Sigmoid colon (tissue), 7 donors: ENCODE results near the gene RBM38. TPM values are rescaled to one million over a fixed set of nuclear protein-coding genes. Genes with fewer than 3 reads are reported as not detected.

Experiments used
- DNase-seq: peaks from one replicate; pipeline ENCODE4 v3.0.0-alpha.2; 2019
- H3K27ac ChIP-seq, 4 donors: fragments of 200-600 bp; sonication (generic); one replicate each; pipeline ENCODE4 v1.5.1; 2016 to 2019; ENCODE audit warnings: mild to moderate bottlenecking in 1 of 4
- H3K27me3 ChIP-seq, 3 donors: fragments of 200-600 bp; sonication (generic); one replicate each; pipeline ENCODE4 v1.5.1; 2019; ENCODE audit warnings: mild to moderate bottlenecking in 1 of 3
- H3K36me3 ChIP-seq, 4 donors: fragments of 200-600 bp; sonication (generic); one replicate each; pipeline ENCODE4 v1.5.1; 2016 to 2019
- H3K4me1 ChIP-seq, 4 donors: fragments of 200-600 bp; sonication (generic); one replicate each; pipeline ENCODE4 v1.5.1; 2017 to 2019
- H3K4me3 ChIP-seq, 4 donors: fragments of 200-600 bp; sonication (generic); one replicate each; pipeline ENCODE4 v1.5.1; 2017 to 2019; ENCODE audit warnings: mild to moderate bottlenecking in 2 of 4, moderate library complexity in 1 of 4
- H3K9me3 ChIP-seq, 4 donors: fragments of 200-600 bp in 3 of 4; sonication (generic) in 3 of 4; one replicate each; pipeline versions ENCODE4 v1.5.1 to v1.6.1; 2013 to 2019
- EP300 ChIP-seq, 4 donors: sonication (generic); formaldehyde crosslinking; IDR thresholded peaks; one replicate each; pipeline ENCODE4 v1.6.1; 2017; ENCODE audit warnings: antibody characterized with exemption in 4 of 4
- POLR2A ChIP-seq, 2 donors: fragments of 450-650 bp; IDR thresholded peaks; one replicate each; pipeline ENCODE4 v1.6.1; 2016; ENCODE audit warnings: antibody characterized with exemption in 2 of 2, mild to moderate bottlenecking in 2 of 2, moderate library complexity in 2 of 2
- POLR2AphosphoS5 ChIP-seq, 4 donors: sonication (generic); formaldehyde crosslinking; IDR thresholded peaks; one replicate each; pipeline ENCODE4 v1.6.1; 2017; ENCODE audit warnings: antibody characterized with exemption in 4 of 4
- WGBS, 2 donors: extraction: QIAGEN DNeasy Blood & Tissue Kit; methylation state at CpG; one replicate each; pipeline ENCODE4 v1.1.7; 2013; 5-methylcytosine and 5-hydroxymethylcytosine counted together
- intact Hi-C: fragments of 100-400 bp; cut with DNase I; formaldehyde crosslinking; loops from one replicate; pipeline ENCODE4 v1.15.1; 2023
- polyA plus RNA-seq, 3 donors: library from polyadenylated mRNA; stranded (reverse); fragments of 200-250 nt; gene quantifications; one replicate each; pipeline ENCODE4 v1.2.3, GENCODE V29; 2013
- total RNA-seq, 4 donors: library from RNA; depleted of rRNA; stranded (reverse); fragments of >200 nt; gene quantifications; one replicate each; pipeline ENCODE4 v1.1.0, GENCODE V29; 2016
- TF ChIP-seq, protein P1 (sequence below), 4 experiments: fragments of 450-650 bp in 3 of 4; fragments of 200-600 bp in 1 of 4; IDR thresholded peaks; one replicate each; pipeline ENCODE4 v1.5.1; 2016 to 2019; ENCODE audit warnings: antibody characterized with exemption in 4 of 4, mild to moderate bottlenecking in 3 of 4, moderate library complexity in 2 of 4
- donor health status: healthy with polysubstance abuse.
- donor health status: Bipolar disorder and iron deficiency.
- donor health status: healthy.

The RBM38 gene
- total and polyA plus RNA-seq, 7 donors = 31.4 to 94.2 (median 59.9) TPM

DNA sequence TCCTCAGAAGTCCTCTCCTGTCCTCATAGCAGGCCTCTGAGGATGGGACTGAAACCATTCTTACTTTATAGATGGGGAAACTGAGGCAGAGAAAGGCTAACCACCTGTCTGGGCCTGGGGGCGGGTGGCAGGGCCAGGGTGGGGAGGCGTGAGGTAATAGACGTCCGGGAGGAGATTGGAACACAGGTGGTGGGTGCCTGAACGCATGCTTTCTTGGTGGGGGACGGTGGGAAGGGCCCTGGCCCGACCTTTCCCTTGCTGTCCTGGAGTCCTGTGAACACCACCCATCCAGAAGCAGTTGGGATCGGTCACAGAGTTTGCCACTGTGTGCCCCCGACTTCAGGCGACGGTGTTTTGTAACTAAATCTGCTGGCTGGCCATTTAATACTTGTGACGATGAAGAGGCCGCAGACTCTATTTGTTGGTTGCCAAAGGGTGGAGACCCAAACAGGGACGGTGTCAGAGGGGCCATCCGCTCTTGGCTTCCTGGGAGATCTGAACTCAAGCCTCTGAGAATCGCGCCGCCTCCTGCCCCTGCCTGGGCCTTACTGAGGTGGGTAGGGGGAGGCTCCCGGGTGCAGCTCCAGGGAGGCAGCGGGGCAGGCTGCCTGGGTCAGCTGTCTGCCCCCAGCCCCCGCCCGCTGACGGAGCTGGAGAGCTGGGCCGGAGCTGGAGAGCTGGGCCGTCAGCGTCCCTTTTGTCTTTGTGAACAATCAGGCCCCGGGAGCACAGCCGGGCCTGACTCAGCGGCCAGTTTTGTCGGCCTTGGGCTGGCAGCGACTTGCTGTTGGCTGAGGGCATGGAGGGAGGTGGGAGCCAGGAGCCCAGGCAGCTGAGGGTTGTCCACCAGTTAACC is 4.1 kb downstream of the RBM38 start:
- H3K36me3 ChIP-seq = peaks cover 0 to 38% (median 13%) of the 10 kb centered on the region in 4 donors
- 81 to 83% methylated on average over 31 of the region's 31 CpGs for WGBS, 2 donors
- no peaks in the 10 kb centered on the region for H3K9me3 ChIP-seq
- intact Hi-C loops = no loop called here
- H3K27me3 ChIP-seq = no peaks in the 10 kb centered on the region
- H3K4me3 ChIP-seq = peak overlapping the region in 3 of 4 donors; percentile 92 to 96 (median 96)
- peaks cover 0 to 91% (median 83%) of the 10 kb centered on the region in 4 donors for H3K4me1 ChIP-seq
- DNase-seq = peak; percentile 93
- TF ChIP-seq, protein P1, sequence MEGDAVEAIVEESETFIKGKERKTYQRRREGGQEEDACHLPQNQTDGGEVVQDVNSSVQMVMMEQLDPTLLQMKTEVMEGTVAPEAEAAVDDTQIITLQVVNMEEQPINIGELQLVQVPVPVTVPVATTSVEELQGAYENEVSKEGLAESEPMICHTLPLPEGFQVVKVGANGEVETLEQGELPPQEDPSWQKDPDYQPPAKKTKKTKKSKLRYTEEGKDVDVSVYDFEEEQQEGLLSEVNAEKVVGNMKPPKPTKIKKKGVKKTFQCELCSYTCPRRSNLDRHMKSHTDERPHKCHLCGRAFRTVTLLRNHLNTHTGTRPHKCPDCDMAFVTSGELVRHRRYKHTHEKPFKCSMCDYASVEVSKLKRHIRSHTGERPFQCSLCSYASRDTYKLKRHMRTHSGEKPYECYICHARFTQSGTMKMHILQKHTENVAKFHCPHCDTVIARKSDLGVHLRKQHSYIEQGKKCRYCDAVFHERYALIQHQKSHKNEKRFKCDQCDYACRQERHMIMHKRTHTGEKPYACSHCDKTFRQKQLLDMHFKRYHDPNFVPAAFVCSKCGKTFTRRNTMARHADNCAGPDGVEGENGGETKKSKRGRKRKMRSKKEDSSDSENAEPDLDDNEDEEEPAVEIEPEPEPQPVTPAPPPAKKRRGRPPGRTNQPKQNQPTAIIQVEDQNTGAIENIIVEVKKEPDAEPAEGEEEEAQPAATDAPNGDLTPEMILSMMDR (IDR thresholded peaks at IDR 0.05) = no peak
- TF ChIP-seq POLR2AphosphoS5 (IDR thresholded peaks at IDR 0.05) (peak; percentile 48 to 78 (median 77)), EP300 (IDR thresholded peaks at IDR 0.05) (no peak), POLR2A (IDR thresholded peaks at IDR 0.05) (peak in 1 of 2 donors; percentile 24)
- H3K27ac ChIP-seq = peak overlapping the region; percentile 92 to 98 (median 98)

DNA sequence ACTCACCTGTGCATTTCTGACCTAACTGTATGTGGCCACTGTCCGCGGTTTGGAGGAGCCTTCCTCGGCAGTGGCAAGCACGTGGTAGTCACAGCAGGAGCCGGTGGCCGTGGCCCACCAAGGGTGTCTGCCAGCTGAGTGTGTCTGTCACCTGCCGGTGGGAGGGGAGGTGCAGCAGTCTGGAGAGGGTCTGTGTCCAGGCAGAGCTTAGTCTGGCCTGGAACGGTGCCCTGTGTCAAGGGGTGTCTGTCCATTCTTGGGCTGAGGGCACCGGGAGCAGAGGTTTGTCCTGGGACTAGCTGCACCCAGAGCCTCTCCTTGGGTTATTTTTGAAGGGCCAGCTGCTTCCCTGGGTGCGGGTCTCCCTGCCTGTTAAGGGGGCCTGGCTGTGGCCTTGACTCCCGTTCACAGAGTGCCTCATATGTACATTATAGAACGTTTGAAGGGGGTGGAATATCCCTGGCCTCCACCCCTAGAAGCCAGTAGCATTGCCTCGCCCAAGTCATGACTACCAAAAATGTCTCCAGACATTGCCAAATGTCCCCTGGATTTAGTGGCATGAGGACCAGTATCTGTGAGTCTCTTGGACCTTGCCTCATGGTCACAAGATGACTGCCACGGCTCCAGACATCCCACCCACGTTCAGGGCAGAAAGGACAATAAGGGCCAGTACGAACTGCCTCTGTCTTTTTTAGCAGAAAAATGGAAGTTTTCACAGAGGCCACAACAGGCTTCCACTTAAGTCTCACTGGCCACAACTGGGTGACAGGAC is 5.2 kb downstream of the RBM38 start:
- TF ChIP-seq POLR2A (IDR thresholded peaks at IDR 0.05) (no peak), EP300 (IDR thresholded peaks at IDR 0.05) (no peak), POLR2AphosphoS5 (IDR thresholded peaks at IDR 0.05) (no peak)
- TF ChIP-seq, protein P1 (IDR thresholded peaks at IDR 0.05) = no peak
- 88 to 89% methylated on average over 16 of the region's 16 CpGs for WGBS, 2 donors
- Histone ChIP-seq H3K36me3 (peaks cover 0 to 46% (median 16%) of the 10 kb centered on the region in 4 donors), H3K4me1 (peaks cover 0 to 94% (median 89%) of the 10 kb centered on the region in 4 donors), H3K4me3 (peak overlapping the region in 3 of 4 donors; percentile 92 to 96 (median 96)), H3K27ac (peak overlapping the region; percentile 92 to 98 (median 98)), H3K9me3 (no peaks in the 10 kb centered on the region), H3K27me3 (no peaks in the 10 kb centered on the region)
- DNase-seq = peak; percentile 72
- intact Hi-C loops = no loop called here

DNA sequence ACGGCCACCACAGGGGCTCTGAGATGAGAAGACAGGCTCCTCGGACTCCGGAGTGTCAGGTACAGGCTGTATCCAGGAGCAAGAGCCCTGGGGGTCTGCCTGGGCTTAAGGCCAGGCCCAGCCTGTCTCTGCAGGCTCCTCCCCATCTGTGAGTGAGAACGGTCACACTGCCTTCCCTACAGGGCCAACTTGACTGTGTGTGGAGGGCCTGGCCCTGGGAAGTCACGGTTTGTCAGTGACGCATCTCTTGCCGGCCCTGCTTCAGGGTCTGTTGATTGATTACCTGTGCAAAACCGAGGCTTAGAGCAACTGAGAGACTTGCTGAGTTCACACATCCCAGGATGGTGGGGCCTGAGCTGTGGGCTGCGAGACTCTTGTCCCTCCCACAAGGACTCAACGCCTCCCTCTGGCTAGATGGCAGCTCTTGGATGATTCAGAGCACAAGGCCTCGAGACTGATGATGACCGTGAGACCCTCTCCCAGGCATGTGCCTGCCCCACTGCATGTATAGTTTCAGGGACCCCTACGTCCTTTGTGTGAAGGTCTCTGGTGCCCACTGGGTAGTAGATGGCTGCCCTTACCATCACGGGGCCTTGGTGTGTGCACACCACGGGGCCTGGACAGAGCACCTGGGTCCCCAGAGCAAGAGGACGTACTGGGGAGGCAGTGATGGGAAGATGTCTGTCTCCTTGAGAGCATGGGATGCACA is 5.9 kb downstream of the RBM38 start:
- Histone ChIP-seq H3K9me3 (no peaks in the 10 kb centered on the region), H3K4me3 (peak overlapping the region in 2 of 4 donors; percentile 16 to 20), H3K27me3 (no peaks in the 10 kb centered on the region), H3K27ac (peak overlapping the region; percentile 92 to 98 (median 98)), H3K36me3 (peaks cover under 1 to 52% (median 23%) of the 10 kb centered on the region in 4 donors), H3K4me1 (peaks cover 0 to 100% (median 96%) of the 10 kb centered on the region in 4 donors)
- no peak for TF ChIP-seq POLR2AphosphoS5 (IDR thresholded peaks at IDR 0.05)
- no peak for TF ChIP-seq EP300 (IDR thresholded peaks at IDR 0.05)
- TF ChIP-seq POLR2A (IDR thresholded peaks at IDR 0.05) = no peak
- TF ChIP-seq, protein P1 (IDR thresholded peaks at IDR 0.05) = no peak
- intact Hi-C loops = no loop called here
- WGBS, 2 donors = 74 to 82% methylated on average over 16 of the region's 16 CpGs
- DNase-seq = peak; percentile 66

DNA sequence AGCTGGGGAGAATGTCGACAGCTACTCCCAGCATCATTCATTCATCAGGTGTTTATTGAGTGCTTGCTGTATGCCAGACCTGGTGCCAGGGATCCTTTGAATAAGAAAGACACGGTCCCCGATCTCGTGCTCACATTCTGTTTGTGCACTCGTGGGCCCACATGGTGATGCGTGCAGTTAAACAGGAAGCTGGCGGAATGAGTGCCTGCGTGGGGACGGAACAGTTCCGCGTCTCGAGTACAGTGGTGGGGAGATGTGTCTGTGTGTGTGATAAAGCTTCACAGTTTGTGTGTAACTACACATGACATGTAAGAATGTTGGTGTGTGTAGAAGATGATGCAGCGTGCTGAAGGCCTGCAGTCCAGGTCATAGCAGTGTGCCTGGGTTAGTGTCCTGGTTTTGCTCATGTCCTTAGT is 6.5 kb downstream of the RBM38 start:
- Histone ChIP-seq H3K4me1 (peaks cover 0 to 100% (median 99%) of the 10 kb centered on the region in 4 donors), H3K9me3 (no peaks in the 10 kb centered on the region), H3K36me3 (peaks cover 5 to 57% (median 26%) of the 10 kb centered on the region in 4 donors), H3K27ac (peak overlapping the region; percentile 92 to 98 (median 98)), H3K27me3 (no peaks in the 10 kb centered on the region), H3K4me3 (peak overlapping the region in 2 of 4 donors; percentile 16 to 20)
- WGBS, 2 donors = 31 to 51% methylated on average over 13 of the region's 13 CpGs
- intact Hi-C loops = no loop called here
- DNase-seq = peak; percentile 75
- no peak for TF ChIP-seq POLR2A (IDR thresholded peaks at IDR 0.05)
- TF ChIP-seq POLR2AphosphoS5 (IDR thresholded peaks at IDR 0.05) = peak; percentile 20 to 60 (median 47)
- no peak for TF ChIP-seq EP300 (IDR thresholded peaks at IDR 0.05)
